ENCODE measurements around the gene EPGN. TPM values are rescaled to one million over a fixed set of nuclear protein-coding genes. Genes with fewer than 3 reads are reported as not detected.

EPGN gene
- polyA plus RNA-seq, 1 donor from 2014 or later, result not detected

DNA sequence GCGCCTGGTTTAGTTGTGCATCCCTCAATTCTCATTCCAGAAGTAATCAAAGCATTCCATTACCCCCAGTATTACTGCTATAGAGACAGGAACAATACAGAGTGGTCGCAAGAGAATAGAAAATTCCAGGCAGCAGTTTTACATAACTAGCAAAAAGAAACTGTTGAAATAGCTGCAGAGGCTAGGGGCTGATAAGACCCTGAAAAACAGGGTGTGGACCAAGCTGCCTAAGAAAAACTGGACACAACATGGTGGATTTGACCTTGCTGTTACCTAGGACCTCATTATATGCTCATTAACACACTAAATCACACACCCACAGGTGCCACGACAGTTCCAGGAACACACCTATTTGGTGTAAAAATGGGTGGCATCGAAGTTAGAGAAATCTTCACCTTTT is 15.4 kb downstream of the EPGN start:
- Histone ChIP-seq H4K20me1 (ENCODE audit: insufficient read depth) (no peaks in the 10 kb centered on the region), H3K27ac (ENCODE audit: low read length) (no peak overlapping the region), H3K9me3 (ENCODE audit: low read length) (no peaks in the 10 kb centered on the region), H3K9me2 (ENCODE audit: insufficient read depth, low read length) (no peaks in the 10 kb centered on the region), H3K9ac (ENCODE audit: low read length) (no peak overlapping the region), H3K27me3 (ENCODE audit: insufficient read depth, low read depth, low read length) (no peaks in the 10 kb centered on the region), H3K4me3 (ENCODE audit: low read length) (no peak overlapping the region), H3K4me2 (ENCODE audit: low read length) (no peak overlapping the region), H3F3A (ENCODE audit: insufficient read depth, low read length, poor library complexity, severe bottlenecking) (no peaks in the 10 kb centered on the region), H2AFZ (ENCODE audit: low read depth, low read length) (no peak overlapping the region), H3K36me3 (ENCODE audit: insufficient read depth, low read length) (no peaks in the 10 kb centered on the region), H3K79me2 (replicated peaks; ENCODE audit: insufficient read depth, low read length) (no peaks in the 10 kb centered on the region)
- TF ChIP-seq, protein P1, sequence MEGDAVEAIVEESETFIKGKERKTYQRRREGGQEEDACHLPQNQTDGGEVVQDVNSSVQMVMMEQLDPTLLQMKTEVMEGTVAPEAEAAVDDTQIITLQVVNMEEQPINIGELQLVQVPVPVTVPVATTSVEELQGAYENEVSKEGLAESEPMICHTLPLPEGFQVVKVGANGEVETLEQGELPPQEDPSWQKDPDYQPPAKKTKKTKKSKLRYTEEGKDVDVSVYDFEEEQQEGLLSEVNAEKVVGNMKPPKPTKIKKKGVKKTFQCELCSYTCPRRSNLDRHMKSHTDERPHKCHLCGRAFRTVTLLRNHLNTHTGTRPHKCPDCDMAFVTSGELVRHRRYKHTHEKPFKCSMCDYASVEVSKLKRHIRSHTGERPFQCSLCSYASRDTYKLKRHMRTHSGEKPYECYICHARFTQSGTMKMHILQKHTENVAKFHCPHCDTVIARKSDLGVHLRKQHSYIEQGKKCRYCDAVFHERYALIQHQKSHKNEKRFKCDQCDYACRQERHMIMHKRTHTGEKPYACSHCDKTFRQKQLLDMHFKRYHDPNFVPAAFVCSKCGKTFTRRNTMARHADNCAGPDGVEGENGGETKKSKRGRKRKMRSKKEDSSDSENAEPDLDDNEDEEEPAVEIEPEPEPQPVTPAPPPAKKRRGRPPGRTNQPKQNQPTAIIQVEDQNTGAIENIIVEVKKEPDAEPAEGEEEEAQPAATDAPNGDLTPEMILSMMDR (IDR thresholded peaks at IDR 0.05; ENCODE audit: poor library complexity, severe bottlenecking), result no peak
- TF ChIP-seq MXI1 (conservative IDR thresholded peaks at IDR 0.05; ENCODE audit: poor library complexity, severe bottlenecking), result no peak
- TF ChIP-seq, protein P2, sequence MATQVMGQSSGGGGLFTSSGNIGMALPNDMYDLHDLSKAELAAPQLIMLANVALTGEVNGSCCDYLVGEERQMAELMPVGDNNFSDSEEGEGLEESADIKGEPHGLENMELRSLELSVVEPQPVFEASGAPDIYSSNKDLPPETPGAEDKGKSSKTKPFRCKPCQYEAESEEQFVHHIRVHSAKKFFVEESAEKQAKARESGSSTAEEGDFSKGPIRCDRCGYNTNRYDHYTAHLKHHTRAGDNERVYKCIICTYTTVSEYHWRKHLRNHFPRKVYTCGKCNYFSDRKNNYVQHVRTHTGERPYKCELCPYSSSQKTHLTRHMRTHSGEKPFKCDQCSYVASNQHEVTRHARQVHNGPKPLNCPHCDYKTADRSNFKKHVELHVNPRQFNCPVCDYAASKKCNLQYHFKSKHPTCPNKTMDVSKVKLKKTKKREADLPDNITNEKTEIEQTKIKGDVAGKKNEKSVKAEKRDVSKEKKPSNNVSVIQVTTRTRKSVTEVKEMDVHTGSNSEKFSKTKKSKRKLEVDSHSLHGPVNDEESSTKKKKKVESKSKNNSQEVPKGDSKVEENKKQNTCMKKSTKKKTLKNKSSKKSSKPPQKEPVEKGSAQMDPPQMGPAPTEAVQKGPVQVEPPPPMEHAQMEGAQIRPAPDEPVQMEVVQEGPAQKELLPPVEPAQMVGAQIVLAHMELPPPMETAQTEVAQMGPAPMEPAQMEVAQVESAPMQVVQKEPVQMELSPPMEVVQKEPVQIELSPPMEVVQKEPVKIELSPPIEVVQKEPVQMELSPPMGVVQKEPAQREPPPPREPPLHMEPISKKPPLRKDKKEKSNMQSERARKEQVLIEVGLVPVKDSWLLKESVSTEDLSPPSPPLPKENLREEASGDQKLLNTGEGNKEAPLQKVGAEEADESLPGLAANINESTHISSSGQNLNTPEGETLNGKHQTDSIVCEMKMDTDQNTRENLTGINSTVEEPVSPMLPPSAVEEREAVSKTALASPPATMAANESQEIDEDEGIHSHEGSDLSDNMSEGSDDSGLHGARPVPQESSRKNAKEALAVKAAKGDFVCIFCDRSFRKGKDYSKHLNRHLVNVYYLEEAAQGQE (IDR thresholded peaks at IDR 0.05; ENCODE audit: borderline replicate concordance), result no peak
- TF ChIP-seq POLR2AphosphoS5 (IDR thresholded peaks at IDR 0.05), result no peak
- TF ChIP-seq EP300 (conservative IDR thresholded peaks at IDR 0.05; ENCODE audit: poor library complexity, severe bottlenecking), result no peak
- TF ChIP-seq SMC3 (conservative IDR thresholded peaks at IDR 0.05; ENCODE audit: poor library complexity), result no peak
- TF ChIP-seq EZH2 (IDR thresholded peaks at IDR 0.05; ENCODE audit: borderline replicate concordance, insufficient read depth, low read length, poor library complexity, severe bottlenecking), result no peak
- no peak for TF ChIP-seq TAF1 (IDR thresholded peaks at IDR 0.05; ENCODE audit: low read depth)
- no peak for TF ChIP-seq RAD21 (conservative IDR thresholded peaks at IDR 0.05)

DNA sequence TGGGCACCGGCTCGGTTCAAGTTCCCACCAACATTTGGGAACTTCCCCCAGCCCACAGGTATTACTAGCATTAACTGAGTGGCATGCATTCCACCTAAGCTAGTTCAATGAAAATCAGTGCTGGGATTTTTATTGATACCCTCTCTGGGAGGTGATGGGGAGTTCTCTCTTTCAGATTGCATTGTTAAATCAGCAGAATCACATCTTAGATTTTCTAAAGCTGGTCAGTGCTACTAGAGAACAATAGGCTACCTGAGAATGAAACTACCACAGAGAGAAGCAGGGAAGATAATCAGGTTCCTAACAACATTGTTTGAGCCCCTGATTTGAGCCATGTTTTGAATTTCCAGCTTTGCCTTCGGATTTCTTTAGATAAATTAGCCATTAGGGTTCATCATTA is 16.0 kb downstream of the EPGN start:
- no peaks in the 10 kb centered on the region for H3K27me3 ChIP-seq (ENCODE audit: insufficient read depth, low read depth, low read length)
- H3K9ac ChIP-seq (ENCODE audit: low read length), result no peak overlapping the region
- no peak overlapping the region for H2AFZ ChIP-seq (ENCODE audit: low read depth, low read length)
- H3K9me2 ChIP-seq (ENCODE audit: insufficient read depth, low read length), result no peaks in the 10 kb centered on the region
- no peaks in the 10 kb centered on the region for H3K79me2 ChIP-seq (replicated peaks; ENCODE audit: insufficient read depth, low read length)
- H3K9me3 ChIP-seq (ENCODE audit: low read length), result no peaks in the 10 kb centered on the region
- TF ChIP-seq SMC3 (conservative IDR thresholded peaks at IDR 0.05; ENCODE audit: poor library complexity) (no peak), POLR2AphosphoS5 (IDR thresholded peaks at IDR 0.05) (no peak), EZH2 (IDR thresholded peaks at IDR 0.05; ENCODE audit: borderline replicate concordance, insufficient read depth, low read length, poor library complexity, severe bottlenecking) (no peak), EP300 (conservative IDR thresholded peaks at IDR 0.05; ENCODE audit: poor library complexity, severe bottlenecking) (no peak), RAD21 (conservative IDR thresholded peaks at IDR 0.05) (no peak), TAF1 (IDR thresholded peaks at IDR 0.05; ENCODE audit: low read depth) (no peak), MXI1 (conservative IDR thresholded peaks at IDR 0.05; ENCODE audit: poor library complexity, severe bottlenecking) (no peak)
- TF ChIP-seq, protein P1 (IDR thresholded peaks at IDR 0.05; ENCODE audit: poor library complexity, severe bottlenecking), result no peak
- TF ChIP-seq, protein P2 (IDR thresholded peaks at IDR 0.05; ENCODE audit: borderline replicate concordance), result no peak
- H3K27ac ChIP-seq (ENCODE audit: low read length), result no peak overlapping the region
- no peaks in the 10 kb centered on the region for H4K20me1 ChIP-seq (ENCODE audit: insufficient read depth)
- H3K36me3 ChIP-seq (ENCODE audit: insufficient read depth, low read length), result no peaks in the 10 kb centered on the region
- no peak overlapping the region for H3K4me3 ChIP-seq (ENCODE audit: low read length)
- H3K4me2 ChIP-seq (ENCODE audit: low read length), result no peak overlapping the region
- H3F3A ChIP-seq (ENCODE audit: insufficient read depth, low read length, poor library complexity, severe bottlenecking), result no peaks in the 10 kb centered on the region

Measured in neural cell (in vitro differentiated cells).